B cell (primary cell): ENCODE measurements around the gene ARHGAP36.

Experiments
- EZH2 ChIP-seq: IDR thresholded peaks from 2 replicates; pipeline ENCODE4 v1.6.1; 2012; ENCODE audit warnings: borderline replicate concordance, low read depth, mild to moderate bottlenecking, moderate library complexity, low read length; ENCODE audit not compliant: insufficient read depth, poor library complexity, severe bottlenecking
- TF ChIP-seq, protein P1 (sequence below): fragments of 200-600 bp; IDR thresholded peaks from one replicate; pipeline ENCODE4 v1.8.0; 2022; ENCODE audit warnings: antibody characterized with exemption, mild to moderate bottlenecking

DNA sequence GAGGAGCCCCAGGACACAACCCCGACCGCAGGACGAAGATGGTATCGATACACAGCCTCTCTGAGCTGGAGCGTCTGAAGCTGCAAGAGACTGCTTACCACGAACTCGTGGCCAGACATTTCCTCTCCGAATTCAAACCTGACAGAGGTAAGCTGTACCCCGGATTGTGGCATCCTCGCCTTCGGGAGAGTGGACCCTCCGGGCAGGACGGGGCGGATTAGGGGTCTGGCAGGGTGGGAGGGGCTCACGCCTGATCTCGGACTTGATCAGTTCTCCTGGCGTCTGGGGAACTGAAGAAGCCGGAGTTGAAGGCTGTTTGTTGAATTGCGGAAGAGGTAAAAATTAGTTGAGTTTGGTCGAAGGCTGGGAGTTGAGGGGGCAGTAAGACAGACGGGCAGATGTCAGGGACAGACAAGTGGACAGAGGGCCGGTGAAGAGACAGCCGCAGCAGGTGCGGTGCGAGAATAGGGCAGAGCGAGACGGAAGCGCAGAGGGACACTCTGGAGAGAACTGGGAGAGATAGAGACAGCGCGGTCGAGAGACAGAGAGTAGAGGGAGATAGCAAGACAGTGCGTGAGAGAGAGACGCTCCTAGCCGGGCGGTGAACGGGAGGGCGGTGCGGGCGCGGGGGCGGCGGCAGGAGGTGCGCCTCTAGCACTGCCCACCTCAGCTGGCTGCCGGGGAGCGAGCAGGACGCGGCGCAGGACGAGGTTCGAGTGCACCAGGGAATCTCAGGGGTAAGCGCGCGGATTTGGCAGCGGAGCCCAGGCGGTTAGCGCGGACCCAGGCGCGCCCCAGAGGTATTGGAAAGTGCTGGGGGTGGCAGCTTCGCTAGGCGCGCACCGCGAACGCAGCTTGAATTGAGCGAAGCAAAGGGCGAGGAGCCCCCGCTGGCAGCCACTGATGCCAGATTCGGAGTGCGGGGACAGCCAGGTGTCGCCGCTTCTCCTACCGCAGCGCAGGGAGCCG lies 23.9 kb downstream of the ARHGAP36 start:
- no peak for TF ChIP-seq EZH2
- TF ChIP-seq, protein P1, sequence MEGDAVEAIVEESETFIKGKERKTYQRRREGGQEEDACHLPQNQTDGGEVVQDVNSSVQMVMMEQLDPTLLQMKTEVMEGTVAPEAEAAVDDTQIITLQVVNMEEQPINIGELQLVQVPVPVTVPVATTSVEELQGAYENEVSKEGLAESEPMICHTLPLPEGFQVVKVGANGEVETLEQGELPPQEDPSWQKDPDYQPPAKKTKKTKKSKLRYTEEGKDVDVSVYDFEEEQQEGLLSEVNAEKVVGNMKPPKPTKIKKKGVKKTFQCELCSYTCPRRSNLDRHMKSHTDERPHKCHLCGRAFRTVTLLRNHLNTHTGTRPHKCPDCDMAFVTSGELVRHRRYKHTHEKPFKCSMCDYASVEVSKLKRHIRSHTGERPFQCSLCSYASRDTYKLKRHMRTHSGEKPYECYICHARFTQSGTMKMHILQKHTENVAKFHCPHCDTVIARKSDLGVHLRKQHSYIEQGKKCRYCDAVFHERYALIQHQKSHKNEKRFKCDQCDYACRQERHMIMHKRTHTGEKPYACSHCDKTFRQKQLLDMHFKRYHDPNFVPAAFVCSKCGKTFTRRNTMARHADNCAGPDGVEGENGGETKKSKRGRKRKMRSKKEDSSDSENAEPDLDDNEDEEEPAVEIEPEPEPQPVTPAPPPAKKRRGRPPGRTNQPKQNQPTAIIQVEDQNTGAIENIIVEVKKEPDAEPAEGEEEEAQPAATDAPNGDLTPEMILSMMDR = no peak
